Activated naive CD4-positive, alpha-beta T cell treated with anti-CD3 and anti-CD28 coated beads, Interleukin-2, amount 50 U/mL, for 72 hours (primary cell): ENCODE results near the gene PDGFRB. TPM values are rescaled to one million over a fixed set of nuclear protein-coding genes. Genes with fewer than 3 reads are reported as not detected.

ENCODE experiments used
- ATAC-seq, 2 donors: fragments of 150-1000 bp; cut with Tn5 transposase; 2 replicates each; pipeline ENCODE4 v1.10.0; 2021; ENCODE audit warnings: mild to moderate bottlenecking in 2 of 2, moderate library complexity in 2 of 2
- DNase-seq, 2 donors: peaks; one replicate each; pipeline ENCODE4 v3.0.0; 2021 to 2022; ENCODE audit warnings: low spot score in 2 of 2
- H3K27ac Mint-ChIP-seq, 2 donors: one replicate each; pipeline ENCODE4 v1.8.0; 2022; ENCODE audit warnings: mild to moderate bottlenecking in 2 of 2, mixed read lengths in 2 of 2
- H3K36me3 Mint-ChIP-seq, 2 donors: one replicate each; pipeline ENCODE4 v1.8.0; 2022; ENCODE audit warnings: mixed read lengths in 2 of 2
- H3K9me3 Mint-ChIP-seq, 2 donors: one replicate each; pipeline ENCODE4 v1.8.0; 2022; ENCODE audit warnings: mixed read lengths in 2 of 2
- total RNA-seq, 2 donors: library from RNA; stranded (reverse); gene quantifications; one replicate each; pipeline ENCODE4 v1.2.3, GENCODE V29; 2022

The PDGFRB gene
- total RNA-seq, 2 donors from 2014 or later: 0.64 to 0.89 TPM

- Mint-ChIP-seq H3K27ac (no peak overlapping the region), H3K36me3 (no peaks in the 10 kb centered on the region), H3K9me3 (no peaks in the 10 kb centered on the region)
- DNase-seq (no peak), ATAC-seq (no peak)
These were observed 16.5 kb upstream of the PDGFRB start for GRCh38 chr5:150172145-150172544.

- H3K36me3 Mint-ChIP-seq: no peaks in the 10 kb centered on the region
- no peaks in the 10 kb centered on the region for H3K9me3 Mint-ChIP-seq
- H3K27ac Mint-ChIP-seq: no peak overlapping the region
These were observed 13.2 kb upstream of the PDGFRB start for GRCh38 chr5:150168864-150169263.

GRCh38 chr5:150167908-150168307 lies 12.3 kb upstream of the PDGFRB start:
- H3K27ac Mint-ChIP-seq: no peak overlapping the region
- H3K9me3 Mint-ChIP-seq: no peaks in the 10 kb centered on the region
- ATAC-seq (no peak), DNase-seq (no peak)
- H3K36me3 Mint-ChIP-seq: no peaks in the 10 kb centered on the region

More at GRCh38 chr5:150168864-150169263, 13.2 kb upstream of the PDGFRB start:
- DNase-seq: no peak
- ATAC-seq: no peak

GRCh38 chr5:150167512-150167850 lies 11.8 kb upstream of the PDGFRB start:
- no peaks in the 10 kb centered on the region for H3K36me3 Mint-ChIP-seq
- no peak overlapping the region for H3K27ac Mint-ChIP-seq
- no peak for ATAC-seq
- H3K9me3 Mint-ChIP-seq: no peaks in the 10 kb centered on the region
- no peak for DNase-seq

GRCh38 chr5:150166650-150167511 lies 11.2 kb upstream of the PDGFRB start, which contains the start of gene CDX1:
Gene CDX1 (plus strand): TSS chr5:150166778. CDS start chr5:150166877, 99 bp downstream.
- no peaks in the 10 kb centered on the region for H3K36me3 Mint-ChIP-seq
- ATAC-seq (no peak), DNase-seq (no peak)
- H3K27ac Mint-ChIP-seq: no peak within 1 kb of the TSS
- no peaks in the 10 kb centered on the region for H3K9me3 Mint-ChIP-seq

- Mint-ChIP-seq H3K27ac (no peak overlapping the region), H3K36me3 (no peaks in the 10 kb centered on the region), H3K9me3 (no peaks in the 10 kb centered on the region)
- ATAC-seq (no peak), DNase-seq (no peak)
These were observed 10.5 kb upstream of the PDGFRB start for GRCh38 chr5:150166037-150166649.

- Mint-ChIP-seq H3K36me3 (no peaks in the 10 kb centered on the region), H3K27ac (peak overlapping the region in 1 of 2 donors; percentile 40), H3K9me3 (no peaks in the 10 kb centered on the region)
- no peak for ATAC-seq
- DNase-seq: no peak
These were observed 8.8 kb upstream of the PDGFRB start for GRCh38 chr5:150164211-150164980.

- Mint-ChIP-seq H3K36me3 (no peaks in the 10 kb centered on the region), H3K9me3 (no peaks in the 10 kb centered on the region), H3K27ac (no peak overlapping the region)
- ATAC-seq (no peak), DNase-seq (no peak)
These were observed 8.0 kb upstream of the PDGFRB start for GRCh38 chr5:150163547-150164059.

- Mint-ChIP-seq H3K36me3 (no peaks in the 10 kb centered on the region), H3K27ac (no peak overlapping the region), H3K9me3 (no peaks in the 10 kb centered on the region)
- DNase-seq (no peak), ATAC-seq (no peak)
These were observed 7.4 kb upstream of the PDGFRB start for GRCh38 chr5:150163035-150163434.

- H3K27ac Mint-ChIP-seq: no peak overlapping the region
- H3K9me3 Mint-ChIP-seq: no peaks in the 10 kb centered on the region
- ATAC-seq (no peak), DNase-seq (no peak)
- no peaks in the 10 kb centered on the region for H3K36me3 Mint-ChIP-seq
These were observed 6.5 kb upstream of the PDGFRB start for GRCh38 chr5:150162142-150162513.

- Mint-ChIP-seq H3K9me3 (no peaks in the 10 kb centered on the region), H3K36me3 (no peaks in the 10 kb centered on the region), H3K27ac (no peak overlapping the region)
- peak; percentile 81 to 89 for ATAC-seq
- peak; percentile 70 to 89 for DNase-seq
These were observed 5.8 kb upstream of the PDGFRB start for GRCh38 chr5:150161242-150162141.

- ATAC-seq: no peak
- Mint-ChIP-seq H3K9me3 (no peaks in the 10 kb centered on the region), H3K27ac (peak overlapping the region in 1 of 2 donors; percentile 22), H3K36me3 (no peaks in the 10 kb centered on the region)
- DNase-seq: no peak
These were observed 4.9 kb upstream of the PDGFRB start for GRCh38 chr5:150160448-150161081.

GRCh38 chr5:150159741-150160179 lies 4.1 kb upstream of the PDGFRB start:
- ATAC-seq (no peak), DNase-seq (no peak)
- H3K9me3 Mint-ChIP-seq: no peaks in the 10 kb centered on the region
- H3K27ac Mint-ChIP-seq: no peak overlapping the region
- no peaks in the 10 kb centered on the region for H3K36me3 Mint-ChIP-seq

- no peaks in the 10 kb centered on the region for H3K36me3 Mint-ChIP-seq
- DNase-seq (no peak), ATAC-seq (no peak)
- H3K9me3 Mint-ChIP-seq: no peaks in the 10 kb centered on the region
- H3K27ac Mint-ChIP-seq: no peak overlapping the region
These were observed 3.4 kb upstream of the PDGFRB start for GRCh38 chr5:150159031-150159430.

- H3K27ac Mint-ChIP-seq: no peak overlapping the region
- no peaks in the 10 kb centered on the region for H3K36me3 Mint-ChIP-seq
- no peaks in the 10 kb centered on the region for H3K9me3 Mint-ChIP-seq
- no peak for DNase-seq
- ATAC-seq: no peak
These were observed 2.7 kb upstream of the PDGFRB start for GRCh38 chr5:150158170-150158949.
